ENCODE data around the gene PITPNM3.
A peak's percentile ranks its signal among the peaks of the same experiment; 100 is the strongest.

PITPNM3 gene

DNA sequence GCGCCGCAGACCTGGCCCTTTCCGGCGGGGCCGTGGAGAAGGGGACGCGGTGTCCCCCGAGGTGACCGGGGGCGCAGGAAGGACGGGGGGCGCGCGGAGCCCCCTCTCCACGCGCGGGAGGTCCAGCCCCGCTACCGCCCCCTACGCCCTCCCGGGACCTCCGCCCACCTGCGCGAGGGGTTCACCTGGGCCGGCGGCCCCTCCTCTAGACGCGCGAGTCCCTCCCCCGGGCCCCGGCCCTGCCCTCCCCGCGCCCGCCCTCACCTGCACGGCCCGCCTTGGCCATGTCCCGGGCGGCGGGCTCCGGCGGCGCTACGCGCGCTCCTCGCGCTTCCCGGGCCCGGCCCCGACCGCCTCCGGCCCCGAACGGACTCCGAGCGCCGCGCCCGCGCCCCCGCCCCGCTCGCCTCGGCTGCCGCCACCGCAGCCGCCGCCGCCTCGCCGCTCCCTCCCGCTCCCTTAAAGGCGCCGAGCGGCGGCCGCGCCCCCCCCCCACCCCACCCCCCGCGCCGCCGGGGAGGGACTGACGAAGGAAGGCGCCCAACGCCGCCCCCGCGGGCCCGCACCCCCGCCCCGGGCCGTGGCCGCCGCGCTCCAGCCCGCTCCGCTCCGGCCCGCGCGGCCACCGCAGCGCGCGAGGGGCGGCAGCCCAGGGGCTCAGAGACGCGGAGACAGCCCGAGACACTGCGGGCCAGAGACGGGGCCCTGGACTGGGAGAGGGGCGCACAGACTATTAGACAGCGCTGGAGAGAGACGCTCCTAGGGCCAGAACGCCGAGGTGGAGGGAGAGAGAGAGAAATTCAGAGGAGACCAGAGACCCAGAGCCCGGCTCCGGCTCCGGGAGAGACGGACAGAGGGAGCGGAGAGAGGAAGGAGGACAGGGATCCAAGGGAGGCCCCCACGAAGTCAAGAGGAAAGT lies at the start of gene PITPNM3:
TSS of gene PITPNM3 (minus strand) at position 435 of the 919 bp plus-strand sequence. CDS start at position 286, 149 bp downstream.
- no peak for TF ChIP-seq CTCF (conservative IDR thresholded peaks at IDR 0.05; ENCODE audit: low read depth, low read length)
- no peak for DNase-seq (ENCODE audit: low read depth)
- peak within 1 kb of the TSS; percentile 42 for H3K4me3 ChIP-seq (ENCODE audit: low read length)

- no peak for DNase-seq (ENCODE audit: low read depth)
- no peak overlapping the region for H3K4me3 ChIP-seq (ENCODE audit: low read length)
- TF ChIP-seq CTCF (conservative IDR thresholded peaks at IDR 0.05; ENCODE audit: low read depth, low read length): no peak
Measured at GRCh38 chr17:6605142-6605541, 48.8 kb upstream of the PITPNM3 start.

DNA sequence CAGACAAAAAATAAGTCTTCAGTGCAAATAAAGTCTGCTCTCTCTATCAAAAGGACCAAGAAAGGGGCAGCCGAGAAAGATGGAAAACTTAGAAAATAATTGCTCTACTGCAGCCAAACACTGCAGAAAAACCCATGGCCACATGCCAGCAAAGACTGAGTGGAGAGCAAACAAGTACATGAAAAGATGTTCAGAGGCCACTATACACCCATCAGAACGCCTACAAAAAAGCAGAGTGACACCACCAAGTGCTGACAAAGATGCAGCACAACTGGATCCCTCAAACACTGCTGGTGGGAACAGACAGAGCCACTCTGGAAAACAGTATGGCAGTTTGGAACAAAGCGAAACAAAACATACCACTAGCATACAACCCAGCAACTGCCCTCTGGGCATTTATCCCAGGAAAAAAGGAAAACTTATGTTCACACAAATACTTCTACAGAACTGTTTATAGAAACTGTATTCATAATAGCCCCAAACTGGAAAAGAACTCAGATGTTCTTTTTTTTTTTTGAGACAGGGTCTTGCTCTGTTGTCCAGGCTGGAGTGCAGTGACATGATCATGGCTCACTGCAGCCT lies 47.5 kb upstream of the PITPNM3 start:
- no peak for DNase-seq (ENCODE audit: low read depth)
- no peak for TF ChIP-seq CTCF (conservative IDR thresholded peaks at IDR 0.05; ENCODE audit: low read depth, low read length)
- no peak overlapping the region for H3K4me3 ChIP-seq (ENCODE audit: low read length)

- DNase-seq (ENCODE audit: low read depth): no peak
Measured at GRCh38 chr17:6602141-6602540, 45.8 kb upstream of the PITPNM3 start.

GRCh38 chr17:6599364-6599763 lies 43.0 kb upstream of the PITPNM3 start:
- no peak for DNase-seq (ENCODE audit: low read depth)
- TF ChIP-seq CTCF (conservative IDR thresholded peaks at IDR 0.05; ENCODE audit: low read depth, low read length): no peak
- H3K4me3 ChIP-seq (ENCODE audit: low read length): no peak overlapping the region

More at GRCh38 chr17:6602141-6602540, 45.8 kb upstream of the PITPNM3 start:
- no peak for TF ChIP-seq CTCF (conservative IDR thresholded peaks at IDR 0.05; ENCODE audit: low read depth, low read length)
- H3K4me3 ChIP-seq (ENCODE audit: low read length): no peak overlapping the region

- no peak overlapping the region for H3K4me3 ChIP-seq (ENCODE audit: low read length)
- no peak for DNase-seq (ENCODE audit: low read depth)
- no peak for TF ChIP-seq CTCF (conservative IDR thresholded peaks at IDR 0.05; ENCODE audit: low read depth, low read length)
Measured at GRCh38 chr17:6597727-6598126, 41.4 kb upstream of the PITPNM3 start.

All from retinal pigment epithelial cell (primary cell).